Ishikawa (cell line): ENCODE data around the gene TNC.

Experiments
- CEBPB ChIP-seq: IDR thresholded peaks from 2 replicates; pipeline ENCODE4 v1.6.1; 2012
- CREB1 ChIP-seq: IDR thresholded peaks from 2 replicates; pipeline ENCODE4 v1.6.1; 2012; ENCODE audit warnings: low read depth
- EP300 ChIP-seq: IDR thresholded peaks from 2 replicates; pipeline ENCODE4 v1.6.1; 2012; ENCODE audit warnings: borderline replicate concordance
- MAX ChIP-seq: IDR thresholded peaks from 2 replicates; pipeline ENCODE4 v1.6.1; 2012
- RAD21 ChIP-seq: IDR thresholded peaks from 2 replicates; pipeline ENCODE4 v1.6.1; 2012; ENCODE audit warnings: low read depth
- ZBTB7A ChIP-seq: IDR thresholded peaks from 2 replicates; pipeline ENCODE4 v1.6.1; 2012; ENCODE audit warnings: low read depth
- TF ChIP-seq, protein P1 (sequence below): IDR thresholded peaks from 2 replicates; pipeline ENCODE4 v1.6.1; 2012; ENCODE audit warnings: low read depth, mild to moderate bottlenecking

DNA sequence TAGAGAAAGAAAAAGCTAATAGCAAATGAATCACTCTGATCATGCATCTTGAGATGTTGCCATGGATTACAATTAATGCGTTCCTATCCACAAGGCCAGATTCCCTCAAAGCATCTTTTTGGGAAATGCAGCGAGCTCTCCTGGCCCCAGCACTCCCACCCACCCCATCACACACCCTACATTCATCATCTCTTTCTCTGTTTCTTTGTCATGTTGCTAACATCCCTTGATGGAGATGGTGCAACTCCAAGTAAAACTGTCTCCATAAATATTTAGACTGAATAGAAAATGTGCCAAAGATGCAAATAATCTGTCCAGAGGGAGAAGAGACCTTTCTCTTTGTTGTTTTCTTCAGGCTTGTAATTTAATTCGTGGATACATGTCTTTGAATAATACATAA lies 30.8 kb upstream of the TNC start:
- TF ChIP-seq MAX (no peak), RAD21 (no peak), ZBTB7A (no peak), CREB1 (no peak), EP300 (no peak), CEBPB (no peak)
- TF ChIP-seq, protein P1, sequence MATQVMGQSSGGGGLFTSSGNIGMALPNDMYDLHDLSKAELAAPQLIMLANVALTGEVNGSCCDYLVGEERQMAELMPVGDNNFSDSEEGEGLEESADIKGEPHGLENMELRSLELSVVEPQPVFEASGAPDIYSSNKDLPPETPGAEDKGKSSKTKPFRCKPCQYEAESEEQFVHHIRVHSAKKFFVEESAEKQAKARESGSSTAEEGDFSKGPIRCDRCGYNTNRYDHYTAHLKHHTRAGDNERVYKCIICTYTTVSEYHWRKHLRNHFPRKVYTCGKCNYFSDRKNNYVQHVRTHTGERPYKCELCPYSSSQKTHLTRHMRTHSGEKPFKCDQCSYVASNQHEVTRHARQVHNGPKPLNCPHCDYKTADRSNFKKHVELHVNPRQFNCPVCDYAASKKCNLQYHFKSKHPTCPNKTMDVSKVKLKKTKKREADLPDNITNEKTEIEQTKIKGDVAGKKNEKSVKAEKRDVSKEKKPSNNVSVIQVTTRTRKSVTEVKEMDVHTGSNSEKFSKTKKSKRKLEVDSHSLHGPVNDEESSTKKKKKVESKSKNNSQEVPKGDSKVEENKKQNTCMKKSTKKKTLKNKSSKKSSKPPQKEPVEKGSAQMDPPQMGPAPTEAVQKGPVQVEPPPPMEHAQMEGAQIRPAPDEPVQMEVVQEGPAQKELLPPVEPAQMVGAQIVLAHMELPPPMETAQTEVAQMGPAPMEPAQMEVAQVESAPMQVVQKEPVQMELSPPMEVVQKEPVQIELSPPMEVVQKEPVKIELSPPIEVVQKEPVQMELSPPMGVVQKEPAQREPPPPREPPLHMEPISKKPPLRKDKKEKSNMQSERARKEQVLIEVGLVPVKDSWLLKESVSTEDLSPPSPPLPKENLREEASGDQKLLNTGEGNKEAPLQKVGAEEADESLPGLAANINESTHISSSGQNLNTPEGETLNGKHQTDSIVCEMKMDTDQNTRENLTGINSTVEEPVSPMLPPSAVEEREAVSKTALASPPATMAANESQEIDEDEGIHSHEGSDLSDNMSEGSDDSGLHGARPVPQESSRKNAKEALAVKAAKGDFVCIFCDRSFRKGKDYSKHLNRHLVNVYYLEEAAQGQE: no peak
